Lower leg skin (tissue), 3 donors: ENCODE measurements around the gene RPTOR.

Experiments
- CTCF ChIP-seq, 3 donors: fragments of 450-650 bp; IDR thresholded peaks; one replicate each; pipeline ENCODE4 v1.5.1; 2016; ENCODE audit warnings: antibody characterized with exemption in 3 of 3, mild to moderate bottlenecking in 3 of 3, moderate library complexity in 2 of 3
- POLR2A ChIP-seq, 2 donors: fragments of 450-650 bp; IDR thresholded peaks; one replicate each; pipeline ENCODE4 v1.6.1; 2016 to 2017; ENCODE audit warnings: antibody characterized with exemption in 2 of 2, mild to moderate bottlenecking in 1 of 2, moderate library complexity in 1 of 2

GRCh38 chr17:80814491-80814890 lies 269.9 kb downstream of the RPTOR start:
- no peak for TF ChIP-seq POLR2A (IDR thresholded peaks at IDR 0.05)
- TF ChIP-seq CTCF (IDR thresholded peaks at IDR 0.05): no peak
